Measurements from ENCODE around the gene ZNF594. TPM values are rescaled to one million over a fixed set of nuclear protein-coding genes. Genes with fewer than 3 reads are reported as not detected.

ZNF594 gene
- total RNA-seq, 1 experiment from 2014 or later = 1.7 TPM

DNA sequence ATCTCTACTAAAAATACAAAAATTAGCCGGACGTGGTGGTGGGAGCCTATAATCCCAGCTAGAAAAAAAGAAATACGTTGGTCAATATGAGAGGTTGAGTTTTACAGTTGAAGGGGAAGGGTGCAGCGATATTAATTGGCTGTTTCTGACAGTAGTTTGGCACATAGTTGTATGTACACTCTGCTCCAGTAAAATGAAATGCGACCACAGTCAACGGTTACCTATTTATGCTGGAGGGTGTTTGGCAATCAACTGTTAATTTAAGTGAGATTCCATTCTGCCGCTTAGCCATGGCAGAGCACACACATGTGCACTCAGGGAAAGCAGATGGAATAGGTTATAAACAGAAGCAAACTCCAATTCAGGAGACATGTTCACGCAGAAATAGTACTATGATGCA, 9.3 kb upstream of the ZNF594 start:
- no peak overlapping the region for H3K4me3 ChIP-seq (ENCODE audit: low read length)
- H3F3A ChIP-seq (ENCODE audit: low read length, unreplicated experiment) = no peaks in the 10 kb centered on the region
- POLR2A ChIA-PET (ENCODE audit: unreplicated experiment) = no interaction called here
- CTCF ChIA-PET = no interaction called here
- DNase-seq (no peak), ATAC-seq (no peak)
- no peaks in the 10 kb centered on the region for H3K4me1 ChIP-seq (ENCODE audit: insufficient read depth, low read length)
- no peaks in the 10 kb centered on the region for H3K9me3 ChIP-seq (ENCODE audit: low read length)
- no peaks in the 10 kb centered on the region for H4K20me1 ChIP-seq (ENCODE audit: low read length)
- no peak for TF ChIP-seq EZH2phosphoT487 (IDR thresholded peaks at IDR 0.05; ENCODE audit: borderline replicate concordance, low read length)
- TF ChIP-seq, protein P1, sequence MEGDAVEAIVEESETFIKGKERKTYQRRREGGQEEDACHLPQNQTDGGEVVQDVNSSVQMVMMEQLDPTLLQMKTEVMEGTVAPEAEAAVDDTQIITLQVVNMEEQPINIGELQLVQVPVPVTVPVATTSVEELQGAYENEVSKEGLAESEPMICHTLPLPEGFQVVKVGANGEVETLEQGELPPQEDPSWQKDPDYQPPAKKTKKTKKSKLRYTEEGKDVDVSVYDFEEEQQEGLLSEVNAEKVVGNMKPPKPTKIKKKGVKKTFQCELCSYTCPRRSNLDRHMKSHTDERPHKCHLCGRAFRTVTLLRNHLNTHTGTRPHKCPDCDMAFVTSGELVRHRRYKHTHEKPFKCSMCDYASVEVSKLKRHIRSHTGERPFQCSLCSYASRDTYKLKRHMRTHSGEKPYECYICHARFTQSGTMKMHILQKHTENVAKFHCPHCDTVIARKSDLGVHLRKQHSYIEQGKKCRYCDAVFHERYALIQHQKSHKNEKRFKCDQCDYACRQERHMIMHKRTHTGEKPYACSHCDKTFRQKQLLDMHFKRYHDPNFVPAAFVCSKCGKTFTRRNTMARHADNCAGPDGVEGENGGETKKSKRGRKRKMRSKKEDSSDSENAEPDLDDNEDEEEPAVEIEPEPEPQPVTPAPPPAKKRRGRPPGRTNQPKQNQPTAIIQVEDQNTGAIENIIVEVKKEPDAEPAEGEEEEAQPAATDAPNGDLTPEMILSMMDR (conservative IDR thresholded peaks at IDR 0.05; ENCODE audit: low read depth, low read length) = no peak
- no peak for TF ChIP-seq EZH2 (IDR thresholded peaks at IDR 0.05; ENCODE audit: low read length, unreplicated experiment)
- H3K9ac ChIP-seq (ENCODE audit: low read length) = no peak overlapping the region
- no peak overlapping the region for H3K4me2 ChIP-seq (ENCODE audit: low read length)
- H3K27me3 ChIP-seq (ENCODE audit: low read length) = no peaks in the 10 kb centered on the region
- BruUV-seq (replicated peaks) = no TSS peak
- intact Hi-C loops (cut with micrococcal nuclease) = no loop called here
- no peak overlapping the region for H3K27ac ChIP-seq (ENCODE audit: low read length)
- no peaks in the 10 kb centered on the region for H3K9me2 ChIP-seq (replicated peaks; ENCODE audit: low read length)
- H3K79me2 ChIP-seq (ENCODE audit: low read length) = no peaks in the 10 kb centered on the region
- no peak overlapping the region for H2AFZ ChIP-seq (ENCODE audit: low read length)
- peaks cover 3% of the 10 kb centered on the region; the same call in 1 of the 2 replicates for H3K36me3 ChIP-seq (ENCODE audit: low read depth, low read length)

- Histone ChIP-seq H3K4me1 (ENCODE audit: insufficient read depth, low read length) (no peaks in the 10 kb centered on the region), H3K27ac (ENCODE audit: low read length) (no peak overlapping the region), H3K4me3 (ENCODE audit: low read length) (no peak overlapping the region), H3F3A (ENCODE audit: low read length, unreplicated experiment) (no peaks in the 10 kb centered on the region), H3K9me3 (ENCODE audit: low read length) (no peaks in the 10 kb centered on the region), H3K27me3 (ENCODE audit: low read length) (no peaks in the 10 kb centered on the region), H3K36me3 (ENCODE audit: low read depth, low read length) (peaks cover 3% of the 10 kb centered on the region; the same call in 1 of the 2 replicates), H2AFZ (ENCODE audit: low read length) (no peak overlapping the region), H3K9ac (ENCODE audit: low read length) (no peak overlapping the region), H4K20me1 (ENCODE audit: low read length) (no peaks in the 10 kb centered on the region), H3K79me2 (ENCODE audit: low read length) (no peaks in the 10 kb centered on the region), H3K9me2 (replicated peaks; ENCODE audit: low read length) (no peaks in the 10 kb centered on the region), H3K4me2 (ENCODE audit: low read length) (no peak overlapping the region)
- ChIA-PET CTCF (no interaction called here), POLR2A (ENCODE audit: unreplicated experiment) (no interaction called here)
- no TSS peak for BruUV-seq (replicated peaks)
- ATAC-seq (no peak), DNase-seq (no peak)
- intact Hi-C loops (cut with micrococcal nuclease) = no loop called here
- TF ChIP-seq, protein P1 (conservative IDR thresholded peaks at IDR 0.05; ENCODE audit: low read depth, low read length) = no peak
- no peak for TF ChIP-seq EZH2 (IDR thresholded peaks at IDR 0.05; ENCODE audit: low read length, unreplicated experiment)
- TF ChIP-seq EZH2phosphoT487 (IDR thresholded peaks at IDR 0.05; ENCODE audit: borderline replicate concordance, low read length) = no peak
These were observed 8.7 kb upstream of the ZNF594 start for GRCh38 chr17:5200360-5200759.

GRCh38 chr17:5198472-5198871, 6.8 kb upstream of the ZNF594 start:
- Histone ChIP-seq H3K27ac (ENCODE audit: low read length) (no peak overlapping the region), H3K9me2 (replicated peaks; ENCODE audit: low read length) (no peaks in the 10 kb centered on the region), H3K79me2 (ENCODE audit: low read length) (no peaks in the 10 kb centered on the region), H3K4me2 (ENCODE audit: low read length) (no peak overlapping the region), H3K9ac (ENCODE audit: low read length) (no peak overlapping the region), H3K36me3 (ENCODE audit: low read depth, low read length) (peaks cover 3% of the 10 kb centered on the region; the same call in 1 of the 2 replicates), H3F3A (ENCODE audit: low read length, unreplicated experiment) (no peaks in the 10 kb centered on the region), H2AFZ (ENCODE audit: low read length) (no peak overlapping the region), H3K4me1 (ENCODE audit: insufficient read depth, low read length) (no peaks in the 10 kb centered on the region), H3K9me3 (ENCODE audit: low read length) (no peaks in the 10 kb centered on the region), H4K20me1 (ENCODE audit: low read length) (no peaks in the 10 kb centered on the region), H3K27me3 (ENCODE audit: low read length) (no peaks in the 10 kb centered on the region), H3K4me3 (ENCODE audit: low read length) (no peak overlapping the region)
- ATAC-seq (no peak), DNase-seq (no peak)
- CTCF ChIA-PET = no interaction called here
- TF ChIP-seq EZH2 (IDR thresholded peaks at IDR 0.05; ENCODE audit: low read length, unreplicated experiment) (no peak), EZH2phosphoT487 (IDR thresholded peaks at IDR 0.05; ENCODE audit: borderline replicate concordance, low read length) (no peak)
- TF ChIP-seq, protein P1 (conservative IDR thresholded peaks at IDR 0.05; ENCODE audit: low read depth, low read length) = no peak
- BruUV-seq (replicated peaks) = no TSS peak
- intact Hi-C loops (cut with micrococcal nuclease) = no loop called here
- POLR2A ChIA-PET (ENCODE audit: unreplicated experiment) = no interaction called here
